A673 (cell line): ENCODE measurements around the gene CRBN.

Experiments
- EZH2 ChIP-seq: fragments of 200-600 bp; sonication (generic); IDR thresholded peaks from 2 replicates; pipeline ENCODE4 v1.6.1; 2017; ENCODE audit warnings: borderline replicate concordance, low read depth, mild to moderate bottlenecking, mixed read lengths, antibody characterized with exemption, low read length; ENCODE audit not compliant: poor library complexity, severe bottlenecking
- TF ChIP-seq, protein P1 (sequence below): fragments of 300-800, 200-600 bp; sonication (generic); conservative IDR thresholded peaks from 2 replicates; pipeline ENCODE4 v1.5.1; 2017; ENCODE audit warnings: low read depth, mild to moderate bottlenecking, antibody characterized with exemption, low read length, moderate library complexity, mixed read lengths

DNA sequence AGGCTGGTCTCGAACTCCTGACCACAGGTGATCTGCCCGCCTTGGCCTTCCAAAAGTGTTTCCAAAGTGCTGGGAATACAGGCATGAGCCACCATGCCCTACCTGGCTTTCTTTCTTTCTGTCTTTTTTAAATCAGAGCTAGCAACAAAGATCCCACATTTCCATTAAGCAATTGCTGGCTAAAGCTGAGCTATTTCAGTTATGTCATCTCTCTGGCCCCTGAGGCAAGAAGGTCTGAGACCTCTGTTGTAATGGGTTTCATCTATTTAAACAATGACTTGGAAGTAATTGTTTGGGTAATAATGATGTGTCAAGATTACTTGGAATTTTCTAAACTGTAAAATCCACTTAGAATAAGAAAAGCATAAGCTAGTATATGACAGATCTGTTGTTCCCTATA lies 30.2 kb upstream of the CRBN start:
- TF ChIP-seq, protein P1, sequence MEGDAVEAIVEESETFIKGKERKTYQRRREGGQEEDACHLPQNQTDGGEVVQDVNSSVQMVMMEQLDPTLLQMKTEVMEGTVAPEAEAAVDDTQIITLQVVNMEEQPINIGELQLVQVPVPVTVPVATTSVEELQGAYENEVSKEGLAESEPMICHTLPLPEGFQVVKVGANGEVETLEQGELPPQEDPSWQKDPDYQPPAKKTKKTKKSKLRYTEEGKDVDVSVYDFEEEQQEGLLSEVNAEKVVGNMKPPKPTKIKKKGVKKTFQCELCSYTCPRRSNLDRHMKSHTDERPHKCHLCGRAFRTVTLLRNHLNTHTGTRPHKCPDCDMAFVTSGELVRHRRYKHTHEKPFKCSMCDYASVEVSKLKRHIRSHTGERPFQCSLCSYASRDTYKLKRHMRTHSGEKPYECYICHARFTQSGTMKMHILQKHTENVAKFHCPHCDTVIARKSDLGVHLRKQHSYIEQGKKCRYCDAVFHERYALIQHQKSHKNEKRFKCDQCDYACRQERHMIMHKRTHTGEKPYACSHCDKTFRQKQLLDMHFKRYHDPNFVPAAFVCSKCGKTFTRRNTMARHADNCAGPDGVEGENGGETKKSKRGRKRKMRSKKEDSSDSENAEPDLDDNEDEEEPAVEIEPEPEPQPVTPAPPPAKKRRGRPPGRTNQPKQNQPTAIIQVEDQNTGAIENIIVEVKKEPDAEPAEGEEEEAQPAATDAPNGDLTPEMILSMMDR: no peak
- TF ChIP-seq EZH2: no peak
